Hypothalamus (tissue), 51 donors: Measurements from ENCODE around the gene TBX4.
"Not testable (repeated sequence)": the region's sequence is repeated elsewhere in the genome, so short reads cannot be mapped to it uniquely, and the experiment has no call there.

ENCODE experiments used
- DNase-seq, 51 donors: peaks; one replicate each; lab custom pipeline; 2025; lab: John Stamatoyannopoulos, UW

TBX4 gene

DNA sequence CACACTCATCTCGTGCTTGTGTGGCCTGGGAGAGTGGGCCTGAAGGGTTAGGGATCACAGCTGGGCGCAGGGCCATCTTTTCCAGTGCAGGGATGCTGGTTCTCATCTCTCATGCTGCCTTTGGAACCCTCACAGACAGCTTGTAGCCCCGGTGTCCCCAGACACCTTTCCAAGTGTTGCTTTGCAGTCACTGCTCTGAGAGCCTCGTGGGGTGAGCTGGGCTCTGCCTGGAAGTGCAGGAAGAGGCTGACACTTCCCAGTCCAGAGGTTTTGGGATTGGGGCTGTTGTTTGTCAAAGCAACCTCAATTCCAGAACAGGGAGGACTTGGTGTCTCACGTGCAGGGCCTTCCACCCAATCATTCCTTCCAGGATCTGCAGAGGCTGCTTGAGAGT lies 28.2 kb downstream of the TBX4 start:
- DNase-seq: no peak

DNA sequence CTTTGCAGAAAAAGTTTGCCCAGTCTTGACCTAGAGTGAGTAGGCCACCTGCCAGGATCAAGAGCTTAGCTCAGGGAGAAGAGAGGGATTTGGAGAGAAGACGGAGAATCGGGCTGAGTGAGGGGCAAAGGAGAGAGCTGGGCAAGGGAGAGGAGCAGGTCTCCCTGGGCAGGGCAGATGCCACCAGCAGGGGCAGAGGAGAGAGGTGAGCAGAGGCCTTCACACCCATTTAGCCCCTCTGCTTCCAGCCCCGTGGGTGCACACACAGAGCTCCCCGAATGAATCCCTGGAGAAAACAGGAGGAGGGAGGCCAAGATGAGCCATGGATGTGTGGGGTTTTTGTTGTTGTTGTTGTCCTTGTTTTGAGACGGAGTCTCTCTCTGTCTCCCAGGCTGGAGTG lies 29.2 kb downstream of the TBX4 start:
- DNase-seq: no peak

DNA sequence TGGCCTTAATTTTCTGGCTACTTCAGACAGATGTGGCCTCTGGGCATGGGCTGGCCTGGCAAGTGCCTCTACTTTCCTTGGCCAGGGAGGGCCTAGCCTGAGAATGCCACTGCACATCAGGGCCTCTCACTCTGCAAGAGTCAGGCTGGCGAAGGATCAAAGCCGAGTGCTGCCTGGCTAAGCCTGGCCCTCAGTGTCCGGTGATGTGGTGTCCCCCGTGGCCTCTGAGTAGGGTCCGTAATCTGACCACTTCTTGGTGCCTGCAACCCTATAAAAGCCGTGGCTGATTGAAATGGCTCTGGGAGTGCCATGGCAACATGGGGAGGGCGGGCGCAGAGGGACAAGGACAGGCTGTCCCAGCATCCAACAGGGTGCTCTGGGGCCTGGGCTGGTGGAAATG lies 30.2 kb downstream of the TBX4 start:
- no peak for DNase-seq

DNA sequence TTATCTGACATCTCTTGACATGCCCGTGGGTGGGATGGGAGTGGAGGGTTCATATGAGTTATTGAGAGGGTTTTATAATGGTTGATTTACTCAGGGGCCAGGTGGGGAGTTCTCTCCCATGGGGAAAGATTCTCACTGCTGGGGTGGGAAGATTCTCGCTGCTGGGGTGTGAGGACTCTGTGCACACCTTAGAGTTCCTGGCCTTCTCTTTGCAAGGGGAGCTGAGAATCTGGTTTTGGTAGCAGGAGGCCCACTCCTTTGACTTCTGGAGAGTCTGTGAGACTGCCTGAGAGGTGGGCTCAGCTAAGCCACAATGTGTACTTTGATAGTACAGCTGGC lies 31.5 kb downstream of the TBX4 start:
- no peak for DNase-seq

DNA sequence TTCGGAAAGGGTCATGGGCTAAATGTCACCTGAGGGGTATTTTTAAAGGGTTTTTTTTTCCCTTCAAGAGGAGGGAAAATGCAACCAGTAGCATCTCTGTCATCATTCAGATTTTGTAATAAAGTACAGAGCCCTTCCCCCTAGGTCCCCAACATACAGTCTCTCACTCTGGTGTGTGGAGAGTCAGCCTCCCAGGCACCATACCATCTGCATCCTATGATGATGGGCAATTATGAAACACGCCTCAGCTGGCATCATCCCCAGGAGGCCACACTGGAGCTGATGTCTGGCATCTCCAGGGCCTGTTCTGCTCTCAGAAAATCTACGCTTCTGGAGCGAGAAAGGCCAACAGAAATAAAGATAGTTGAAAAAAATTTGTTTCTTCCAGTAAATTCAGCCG lies 32.0 kb downstream of the TBX4 start:
- no peak for DNase-seq

DNA sequence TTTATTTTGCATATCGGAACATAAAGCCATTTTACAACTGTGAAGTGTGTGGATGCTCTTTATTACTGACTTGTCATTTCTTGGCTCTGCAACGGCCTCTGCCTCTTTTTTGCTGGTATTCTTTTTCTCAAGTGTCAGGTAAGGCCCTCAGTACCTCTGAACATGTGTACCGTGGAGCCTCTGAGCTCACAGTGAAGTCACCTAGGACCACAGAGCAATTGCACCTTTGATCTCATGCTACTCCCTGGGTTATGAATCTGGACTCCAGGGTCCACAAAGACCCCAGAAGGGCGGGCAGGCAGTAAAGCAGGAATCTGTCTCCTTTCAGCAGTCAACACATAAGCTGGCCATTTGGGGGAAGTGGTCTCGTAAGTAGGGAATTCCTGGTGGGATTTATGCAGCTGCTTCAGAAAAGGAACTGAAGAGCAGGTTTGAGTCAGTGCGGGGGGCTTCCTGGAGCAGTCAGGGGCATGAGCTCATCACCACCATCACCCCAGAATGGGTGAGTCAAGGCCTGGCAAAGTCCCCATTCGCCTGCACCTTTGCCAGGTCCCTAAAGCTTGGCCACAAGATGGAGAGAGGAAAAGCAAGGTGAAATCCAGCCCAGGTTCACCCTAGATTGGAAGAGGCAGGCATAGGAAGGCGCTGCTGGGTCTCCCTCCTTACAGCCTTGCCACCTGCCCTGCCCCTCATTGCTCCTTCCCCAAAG lies 33.0 kb downstream of the TBX4 start:
- DNase-seq: no peak

DNA sequence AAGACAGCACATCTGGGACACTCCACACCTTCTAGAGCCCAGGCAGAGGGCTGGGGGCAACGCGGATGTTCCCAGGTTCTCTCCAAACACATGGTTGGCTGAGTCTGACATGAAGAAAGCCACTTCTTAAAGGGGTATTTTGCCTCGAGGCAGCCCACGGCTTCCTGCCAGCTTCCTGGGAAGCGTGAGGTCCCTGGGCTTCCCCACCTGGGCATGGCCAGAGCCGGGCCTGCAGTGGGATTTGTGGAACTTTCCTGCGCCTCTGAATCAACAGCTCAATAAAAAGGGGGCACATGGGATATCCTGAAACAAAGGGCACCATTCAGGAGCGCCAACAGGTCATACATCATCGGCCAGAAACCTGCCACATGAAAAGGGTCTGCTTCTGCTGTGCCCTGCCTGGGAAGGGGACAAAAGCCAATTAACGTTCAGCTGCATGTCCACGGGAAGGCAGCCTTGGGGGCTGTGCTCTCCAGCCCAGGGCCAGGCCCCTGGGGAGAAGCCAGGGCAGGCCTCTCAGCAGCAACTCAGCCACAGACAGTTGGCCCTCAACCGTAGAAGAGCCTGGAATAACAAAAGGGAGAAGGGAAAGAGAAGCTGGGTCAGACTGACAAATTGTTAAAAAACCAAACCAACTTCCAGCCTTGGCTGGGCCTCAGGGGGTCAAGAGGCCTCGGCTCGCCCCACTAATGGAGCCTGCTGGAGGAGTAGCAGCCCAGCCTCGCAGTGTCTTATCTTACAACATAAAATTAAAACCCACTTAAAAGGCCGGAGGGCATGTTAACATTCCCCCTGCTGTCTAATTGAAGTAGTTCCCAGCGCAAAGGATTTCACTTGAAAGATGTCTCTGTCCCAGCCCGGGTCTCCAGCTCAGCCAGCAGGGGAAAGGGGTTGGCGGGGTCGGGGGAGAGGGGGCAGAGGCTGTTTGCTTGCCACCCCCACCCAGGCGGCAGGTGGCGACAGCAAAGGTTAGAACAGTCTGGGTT lies 34.2 kb downstream of the TBX4 start:
- no peak for DNase-seq

DNA sequence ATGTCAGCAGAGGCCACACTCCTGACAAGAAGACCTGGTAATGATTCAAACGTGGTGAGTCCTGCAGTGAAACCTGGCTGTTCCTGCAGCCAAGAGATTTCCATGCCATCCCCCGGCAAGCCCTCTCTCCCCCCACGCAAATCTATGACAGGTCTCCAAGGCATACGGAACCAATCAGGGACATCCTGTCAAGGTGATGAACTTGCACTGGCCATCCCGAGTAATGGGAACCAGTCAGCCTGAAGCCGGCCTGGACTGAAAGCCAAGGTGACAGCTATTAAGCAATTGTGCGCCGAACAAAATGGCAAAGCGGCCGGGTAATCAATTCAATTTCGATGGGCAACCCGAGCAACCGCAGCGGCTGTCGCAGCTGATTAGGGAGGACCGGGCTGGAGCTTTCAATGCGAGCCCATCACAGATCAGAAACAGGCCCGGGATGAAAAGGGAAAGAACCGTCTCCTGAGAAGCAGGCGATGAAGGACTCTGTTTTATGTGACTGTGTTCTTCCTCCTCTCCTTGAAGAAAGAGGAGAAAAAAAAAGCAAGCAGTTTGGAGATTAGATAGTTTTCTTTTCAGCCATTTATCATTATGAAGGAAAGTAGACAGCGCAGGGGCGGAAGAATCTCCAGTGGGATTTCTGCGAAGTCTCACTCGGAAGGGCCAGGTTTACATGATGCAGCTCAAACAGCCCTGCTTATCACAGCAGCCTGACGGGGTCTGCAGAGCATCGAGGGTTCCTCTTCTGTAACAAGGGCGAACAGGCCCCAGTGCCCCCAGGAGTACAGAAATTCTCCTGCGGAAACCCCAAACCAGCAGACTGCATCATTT lies 35.2 kb downstream of the TBX4 start:
- DNase-seq: no peak

DNA sequence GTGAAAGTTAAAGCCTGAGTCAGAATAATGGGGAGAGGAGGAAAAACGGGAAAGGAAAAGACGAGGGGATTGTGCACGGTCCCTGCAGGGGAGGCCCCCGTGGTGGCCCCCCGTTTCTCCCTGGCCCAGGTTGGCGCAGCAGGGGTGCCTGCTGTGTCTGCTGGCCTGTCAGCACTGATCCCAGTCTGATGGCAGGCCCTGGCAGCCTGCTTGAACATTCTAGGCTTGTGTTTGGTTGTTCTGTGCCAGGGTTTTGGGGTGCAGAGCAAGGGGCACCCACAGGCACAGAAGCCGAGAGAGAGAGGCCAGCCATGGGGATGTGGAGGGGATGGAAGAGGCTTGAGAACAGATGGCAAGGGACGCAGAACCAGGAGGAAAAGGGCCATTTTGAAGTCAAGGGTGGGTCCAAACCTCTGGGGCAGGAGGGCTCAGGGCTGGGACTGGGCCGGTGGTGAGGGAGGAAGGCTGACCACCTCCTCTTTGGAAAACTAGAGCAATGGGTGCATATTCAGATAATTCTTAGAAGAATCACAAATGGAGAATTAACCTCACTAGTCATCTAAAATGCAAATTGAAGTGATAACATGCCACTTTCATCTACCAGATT lies 35.9 kb downstream of the TBX4 start:
- no peak for DNase-seq

DNA sequence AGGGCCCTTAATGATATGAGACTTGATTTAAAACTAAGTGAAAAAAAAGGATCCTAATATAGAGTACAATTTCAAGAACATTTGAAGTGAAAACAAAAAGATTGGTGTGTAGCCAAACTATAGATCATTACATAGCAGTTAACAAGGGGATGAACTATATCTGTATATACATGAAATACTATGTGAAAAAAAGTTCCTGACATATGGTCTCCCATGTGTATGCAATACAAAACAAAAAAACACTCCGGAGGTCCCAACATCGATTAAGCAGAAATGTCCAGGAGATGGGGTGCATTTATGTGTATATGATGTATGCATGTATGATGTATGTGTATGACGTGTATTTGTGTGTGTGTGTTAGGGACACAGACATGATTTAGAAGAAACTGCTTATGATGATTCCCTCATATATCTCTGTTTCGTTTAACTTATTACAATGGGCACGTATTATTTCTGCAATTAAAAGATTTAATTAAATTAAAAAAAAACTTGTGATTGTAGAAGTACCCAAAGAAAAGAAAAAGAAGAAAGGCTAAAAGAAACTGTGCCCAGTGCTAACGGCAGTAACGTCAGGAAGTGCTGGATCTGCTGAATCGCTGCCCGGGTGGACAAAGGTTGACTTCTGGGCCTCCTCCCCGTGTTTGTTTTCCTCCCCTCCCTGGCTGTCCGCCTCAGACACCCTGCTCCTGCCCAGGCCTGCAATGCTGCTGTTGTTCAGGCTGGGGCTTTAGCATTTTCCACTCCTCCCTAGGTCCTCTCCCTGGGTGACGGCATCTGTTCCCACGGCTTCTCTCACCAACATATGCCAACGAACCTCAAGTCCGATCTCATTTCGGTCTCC lies 36.9 kb downstream of the TBX4 start:
- peak in 7 of 51 donors; percentile 4 to 42 (median 23) for DNase-seq

DNA sequence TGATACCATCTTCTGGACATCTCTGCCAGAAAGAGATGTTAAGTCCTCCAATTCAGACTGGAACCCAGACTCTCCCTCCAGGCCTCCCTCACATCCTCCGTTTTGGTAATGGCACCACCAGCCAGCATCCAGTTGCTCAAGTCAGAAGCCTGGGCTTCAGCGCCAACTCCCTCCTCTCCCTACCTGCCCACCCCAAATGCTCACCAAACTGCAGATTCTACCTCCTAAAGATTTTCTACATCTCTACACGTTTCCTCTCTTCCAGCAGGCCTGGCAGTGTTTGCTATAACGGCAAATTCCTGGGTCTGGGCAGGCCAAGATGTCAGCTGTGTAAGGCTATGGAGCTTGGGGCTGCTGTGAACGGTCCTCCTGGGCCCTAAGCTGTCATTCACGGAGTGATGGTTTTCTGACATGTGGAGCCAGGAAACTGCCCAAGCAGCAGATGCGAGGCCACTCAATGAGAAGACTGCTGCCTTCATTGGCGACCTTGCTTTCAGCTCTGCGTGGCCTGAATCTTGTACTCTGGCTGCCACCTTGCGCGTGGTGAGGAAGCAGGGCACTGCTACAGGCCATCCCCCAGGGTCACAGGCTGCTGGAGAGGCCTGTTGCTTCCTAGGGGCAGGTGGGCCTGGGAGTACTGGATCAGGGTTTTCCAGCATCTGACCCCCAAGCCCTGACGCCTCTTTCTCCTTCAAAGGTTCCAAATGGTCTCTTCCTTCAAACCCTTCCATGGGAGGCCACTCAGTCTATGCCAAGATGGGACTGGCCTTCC lies 37.7 kb downstream of the TBX4 start:
- no peak for DNase-seq

DNA sequence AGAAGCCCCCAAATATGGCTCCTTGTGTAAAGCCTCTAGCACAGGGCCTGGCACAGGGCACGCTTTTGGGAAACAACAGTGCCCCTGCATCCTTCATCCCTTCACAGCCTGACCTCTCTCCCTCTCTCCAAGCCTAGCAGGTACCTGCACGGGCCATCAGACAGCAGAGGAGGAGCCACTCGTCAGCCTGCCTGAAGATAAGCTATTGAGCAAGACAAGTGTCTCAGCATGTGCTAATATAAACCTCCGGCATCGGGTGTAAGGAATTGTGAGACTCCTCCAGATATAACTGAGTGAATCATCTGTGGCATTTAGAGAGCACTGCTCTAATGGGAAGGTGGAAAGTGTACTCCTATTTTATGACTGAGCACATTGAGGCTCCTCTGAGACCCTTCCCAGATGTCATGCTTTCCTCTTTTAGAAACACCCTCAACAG lies 38.3 kb downstream of the TBX4 start:
- DNase-seq: no peak

DNA sequence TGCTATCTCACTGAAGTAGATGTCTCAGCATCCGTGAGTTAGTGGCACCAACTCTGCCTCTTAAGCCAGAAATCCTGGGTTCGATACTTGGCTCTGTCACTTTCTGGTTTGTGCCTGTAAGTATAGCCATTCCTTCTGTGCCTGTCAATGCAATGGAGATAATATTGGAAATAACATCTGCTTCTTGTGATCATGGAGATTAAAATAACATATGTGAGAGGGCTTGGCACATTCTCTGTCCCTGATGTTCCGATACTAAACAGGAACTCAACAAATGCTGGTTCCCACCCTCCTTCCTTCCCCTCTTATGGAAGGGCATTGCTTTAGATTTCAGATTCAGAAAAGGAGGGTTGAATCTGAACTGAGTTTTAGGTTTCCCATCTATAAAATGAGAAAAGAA lies 39.8 kb downstream of the TBX4 start:
- no peak for DNase-seq

DNA sequence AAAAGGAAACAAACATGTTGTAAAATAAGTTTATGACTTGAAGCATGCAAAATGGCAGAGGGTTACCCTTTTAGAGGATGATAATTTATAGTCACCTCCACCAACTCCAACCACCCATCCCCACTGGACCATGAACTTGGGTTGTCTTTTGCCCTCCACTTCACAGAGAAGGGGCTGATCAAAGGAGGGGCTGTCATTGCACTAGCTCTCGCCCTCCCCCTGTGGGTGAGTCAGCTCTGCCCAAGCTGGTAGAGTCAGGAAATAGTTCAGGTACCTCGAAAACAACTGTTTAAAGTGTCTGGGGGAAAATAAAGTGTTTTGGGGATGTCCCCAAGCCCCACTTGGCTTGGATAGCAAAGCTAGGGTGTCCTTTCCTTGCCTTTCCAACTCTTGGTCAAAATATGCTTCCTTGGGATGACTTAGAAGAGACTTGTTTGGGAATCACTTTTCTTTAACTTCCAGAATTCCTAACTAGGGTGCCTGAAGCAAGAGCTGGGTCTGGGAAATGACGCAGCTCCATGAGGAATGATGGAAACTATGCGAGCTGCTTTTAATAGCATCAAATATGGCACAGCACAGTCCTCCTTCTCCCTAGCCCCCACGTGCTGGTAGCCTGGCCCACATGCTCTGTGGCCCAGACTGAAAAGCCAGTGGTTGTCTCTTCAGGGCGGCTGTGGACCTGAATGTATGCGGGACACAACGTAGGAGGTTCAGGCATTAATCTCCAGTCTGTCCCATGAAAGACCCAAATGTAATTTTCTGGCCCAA lies 40.7 kb downstream of the TBX4 start:
- no peak for DNase-seq

DNA sequence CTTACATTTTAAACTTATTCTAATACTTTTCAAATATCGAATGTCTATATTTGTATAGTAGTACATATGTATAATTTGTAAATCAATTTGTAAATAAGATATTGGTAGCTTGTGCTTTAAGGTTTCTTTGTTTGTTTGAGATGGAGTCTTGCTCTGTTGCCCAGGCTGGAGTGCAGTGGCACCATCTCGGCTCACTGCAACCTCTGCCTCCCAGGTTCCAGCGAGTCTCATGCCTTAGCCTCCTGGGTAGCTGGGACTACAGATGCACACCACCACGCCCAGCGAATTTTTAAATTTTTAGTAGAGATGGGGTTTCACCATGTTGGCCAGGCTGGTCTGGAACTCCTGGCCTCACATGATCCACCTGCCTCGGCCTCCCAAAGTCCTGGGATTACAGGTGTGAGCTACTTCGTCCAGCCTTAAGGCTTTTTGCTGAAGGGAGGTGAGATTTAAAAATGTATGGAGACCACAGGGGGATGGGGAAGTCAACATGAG lies 41.7 kb downstream of the TBX4 start:
- not testable (repeated sequence) for DNase-seq

DNA sequence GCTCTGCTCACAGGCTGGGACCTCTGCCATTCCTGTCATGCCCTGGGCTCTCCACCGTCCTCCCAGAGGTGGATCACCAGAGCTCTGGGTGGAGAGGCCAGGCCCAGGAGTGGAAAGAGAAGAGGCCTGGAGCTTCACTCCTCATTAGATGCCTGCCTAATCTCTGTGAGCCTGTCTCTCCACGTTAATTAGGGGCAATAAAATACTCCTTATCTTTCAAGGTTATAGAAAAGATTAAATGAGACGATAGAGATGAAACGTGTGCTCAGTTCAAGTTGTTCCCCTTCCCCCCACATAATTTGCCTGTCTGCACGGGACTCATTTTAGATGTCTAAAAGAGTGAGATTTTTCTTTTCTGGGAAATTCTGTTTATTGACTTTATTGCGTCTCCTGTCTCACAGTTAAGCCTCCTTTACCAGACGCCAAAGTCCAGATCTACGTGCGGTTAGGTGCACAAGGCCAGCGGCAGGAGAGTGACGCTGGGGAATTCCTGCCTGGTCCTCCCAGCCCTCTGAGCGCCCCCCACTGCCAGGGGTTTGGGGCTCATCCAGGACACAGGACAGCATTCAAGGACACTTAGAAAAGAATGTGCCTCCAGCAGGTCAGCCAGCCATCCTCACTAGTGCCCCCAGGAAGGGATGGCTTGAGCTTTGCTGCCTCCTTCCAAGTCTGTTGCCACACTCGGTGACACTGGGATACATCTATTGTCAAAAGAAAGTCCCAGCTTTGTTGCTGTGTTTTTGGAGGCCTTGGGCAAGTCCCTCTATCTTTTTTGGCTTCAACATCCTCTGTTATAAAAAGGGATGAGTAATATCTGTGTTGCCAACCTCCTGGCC lies 42.3 kb downstream of the TBX4 start:
- DNase-seq: no peak
